GM19438 (cell line): ENCODE results near the gene SLC25A26.

Experiments
- ATAC-seq: cut with Tn5 transposase; IDR thresholded peaks from one replicate; pipeline ENCODE4 v1.9.1; 2021; ENCODE audit warnings: low read depth; ENCODE audit not compliant: unreplicated experiment

Gene SLC25A26

DNA sequence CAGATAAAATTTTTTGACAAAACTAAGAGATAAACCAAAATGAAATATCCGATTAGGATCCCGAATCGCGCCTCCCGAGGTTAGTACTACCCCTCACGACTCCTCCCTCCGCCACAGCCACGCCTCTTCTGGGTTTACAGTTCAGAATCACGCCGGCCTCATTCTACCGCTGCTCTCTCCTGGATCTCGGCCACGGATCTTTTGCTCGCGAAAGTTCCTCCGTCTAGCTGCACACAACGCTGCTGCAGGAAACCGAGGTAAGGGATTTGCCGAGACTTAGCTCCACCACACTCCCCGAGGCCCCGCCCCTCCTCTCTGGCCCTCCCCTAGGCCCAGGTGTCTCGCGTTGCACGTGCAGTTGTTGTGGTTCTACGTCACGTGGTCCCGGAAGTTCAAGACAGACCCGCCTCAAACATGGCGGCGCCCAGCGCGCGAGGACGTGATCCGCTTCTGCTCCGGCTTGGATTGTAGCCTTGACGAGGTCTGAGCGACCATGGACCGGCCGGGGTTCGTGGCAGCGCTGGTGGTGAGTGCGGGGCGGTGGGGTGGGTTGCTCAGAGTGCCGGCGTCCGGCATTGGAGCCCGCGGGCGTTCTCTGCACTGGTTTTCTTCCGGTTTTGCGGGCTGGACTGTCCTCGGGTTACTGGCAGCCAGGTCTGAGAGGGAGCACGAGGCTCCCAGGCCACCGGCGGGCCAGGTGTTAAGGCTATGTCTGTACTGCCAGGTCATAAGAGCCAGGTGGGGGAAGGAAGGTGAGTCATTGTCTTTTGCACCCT lies at the start of gene SLC25A26:
Gene SLC25A26, plus strand, starts transcription at position 400 of the 776 bp plus-strand sequence. Its CDS starts 94 bp downstream, at position 494.
- peak; percentile 99 for ATAC-seq

- ATAC-seq: no peak
Observed at GRCh38 chr3:66172394-66172793, 48.4 kb upstream of the SLC25A26 start.

DNA sequence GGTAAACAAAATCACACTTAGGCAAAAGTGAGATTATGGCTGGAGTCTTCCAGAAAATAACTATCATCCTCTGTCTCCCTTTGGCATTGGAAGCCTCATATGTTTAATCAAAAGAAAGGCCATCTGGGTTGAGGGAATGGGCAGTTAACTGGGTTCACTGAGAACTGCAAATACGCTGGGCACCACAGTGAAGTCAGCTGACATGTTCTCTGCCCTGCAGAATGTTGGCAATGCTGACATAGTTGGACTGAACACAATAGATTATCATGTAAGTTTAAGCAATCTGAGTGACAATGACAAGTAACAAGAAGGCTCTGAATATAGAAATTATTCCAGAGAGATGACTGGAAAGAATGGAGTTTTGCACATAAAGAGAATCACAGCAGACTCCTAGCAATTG lies 43.8 kb upstream of the SLC25A26 start:
- ATAC-seq: no peak

DNA sequence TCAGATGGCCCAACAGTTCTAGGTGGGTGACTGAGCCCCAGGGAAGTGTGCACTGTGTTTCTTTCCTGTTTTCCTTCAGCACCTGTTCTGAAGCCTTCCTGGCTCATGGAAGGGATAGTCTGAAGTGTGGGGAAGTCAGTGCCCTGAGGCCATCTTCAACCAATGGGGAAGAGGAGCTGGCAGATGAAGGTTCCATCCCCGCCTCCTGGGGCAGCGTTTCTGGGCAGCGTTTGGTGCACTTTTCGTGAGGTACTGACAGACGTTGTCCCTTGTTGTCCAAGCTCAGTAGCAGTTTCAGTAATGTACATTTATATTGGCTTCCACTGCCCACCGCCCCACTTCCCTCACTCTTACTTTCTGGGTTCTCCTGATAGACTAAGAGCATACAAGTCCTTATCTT lies 42.6 kb upstream of the SLC25A26 start:
- no peak for ATAC-seq

- ATAC-seq: no peak
Observed at GRCh38 chr3:66179793-66180192, 41.0 kb upstream of the SLC25A26 start.

DNA sequence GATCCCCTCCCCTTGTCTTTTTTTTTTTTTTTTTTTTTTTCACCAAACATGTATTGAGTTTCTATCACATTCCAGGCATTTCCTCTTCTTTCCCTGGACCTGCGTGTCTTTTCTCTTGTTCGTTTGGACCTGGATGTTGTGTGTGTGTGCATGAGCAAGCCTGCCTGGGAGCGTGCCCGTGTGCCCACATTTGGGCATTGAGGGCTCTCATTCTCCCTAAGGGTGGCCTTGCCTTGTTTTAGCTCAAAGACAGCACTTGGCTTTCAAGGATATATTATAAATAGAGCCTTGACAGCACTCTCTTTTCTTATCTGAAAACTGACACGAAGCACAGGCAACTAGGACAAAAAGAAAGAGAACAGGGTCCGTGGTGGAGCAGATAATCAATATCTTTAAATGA lies 39.0 kb upstream of the SLC25A26 start:
- ATAC-seq: no peak

GRCh38 chr3:66182246-66182645 lies 38.6 kb upstream of the SLC25A26 start:
- no peak for ATAC-seq

DNA sequence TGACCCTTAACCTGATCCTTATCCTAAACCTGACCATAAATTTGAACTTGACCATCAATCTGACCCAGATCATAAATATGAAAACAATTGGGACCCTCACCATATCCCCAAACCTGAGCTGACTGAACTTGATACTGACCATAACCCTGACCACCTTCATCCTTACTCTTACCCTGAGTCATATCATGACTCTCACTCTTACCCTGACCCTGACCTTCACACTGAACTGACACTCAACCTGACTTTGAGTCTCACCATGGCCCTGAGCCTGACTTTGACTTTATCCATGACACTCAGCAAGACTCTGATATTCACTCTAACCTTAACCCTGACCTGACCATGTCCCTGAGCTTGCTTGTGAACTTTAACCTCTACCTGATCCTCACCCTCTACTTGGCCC lies 34.3 kb upstream of the SLC25A26 start:
- no peak for ATAC-seq

DNA sequence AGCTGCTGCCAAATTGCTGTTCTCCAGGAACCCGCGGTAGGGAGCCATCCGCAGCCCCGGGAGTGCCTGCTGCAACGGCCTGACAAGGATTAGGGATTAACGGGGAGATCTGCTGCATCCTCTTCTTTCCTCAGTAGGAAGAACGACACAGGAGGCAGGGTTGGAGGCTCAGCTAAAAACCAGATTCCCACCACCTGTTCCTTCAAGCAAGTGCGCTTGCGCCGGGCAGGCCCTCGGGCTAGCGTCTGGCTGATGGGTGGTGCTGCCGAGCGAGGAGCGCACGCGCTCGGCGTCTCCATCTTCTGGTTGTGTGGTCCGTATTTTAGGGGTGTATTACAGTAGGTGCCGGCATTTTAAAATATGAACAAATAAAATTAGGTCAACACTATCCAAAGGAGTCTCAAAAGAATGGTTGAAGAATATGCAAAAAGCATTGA lies 25.4 kb upstream of the SLC25A26 start:
- no peak for ATAC-seq

GRCh38 chr3:66196633-66197032 lies 24.2 kb upstream of the SLC25A26 start:
- ATAC-seq: no peak

DNA sequence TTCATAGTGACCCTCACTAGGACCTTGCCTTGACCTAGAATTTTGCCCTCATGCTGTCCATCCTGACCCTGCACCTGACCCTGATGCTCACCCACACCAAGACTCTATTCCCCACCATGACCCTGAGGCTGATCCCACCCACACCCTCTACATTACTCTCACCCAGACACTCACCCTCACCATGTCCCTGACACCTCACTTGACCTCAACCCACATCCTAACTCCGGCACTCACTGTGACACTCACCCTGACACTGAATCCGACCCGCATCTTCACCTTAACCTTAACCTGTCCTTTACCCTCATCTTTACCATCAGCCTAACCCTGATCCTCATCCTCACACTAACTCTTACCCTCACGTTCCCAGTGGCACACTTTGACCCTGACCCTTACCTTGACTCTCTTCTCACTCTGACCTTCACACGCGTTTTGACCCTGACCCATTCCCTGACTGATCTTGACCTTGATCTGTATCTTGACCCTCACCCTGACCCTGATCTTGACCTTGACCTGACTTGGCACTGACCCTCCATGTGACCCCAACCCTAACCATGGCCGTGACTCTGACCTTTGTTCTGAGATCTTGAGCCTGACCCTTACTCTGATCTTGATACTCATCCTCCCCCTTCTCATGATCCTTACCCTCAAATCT lies 22.2 kb upstream of the SLC25A26 start:
- no peak for ATAC-seq

- no peak for ATAC-seq
Observed at GRCh38 chr3:66199089-66199473, 21.7 kb upstream of the SLC25A26 start.

DNA sequence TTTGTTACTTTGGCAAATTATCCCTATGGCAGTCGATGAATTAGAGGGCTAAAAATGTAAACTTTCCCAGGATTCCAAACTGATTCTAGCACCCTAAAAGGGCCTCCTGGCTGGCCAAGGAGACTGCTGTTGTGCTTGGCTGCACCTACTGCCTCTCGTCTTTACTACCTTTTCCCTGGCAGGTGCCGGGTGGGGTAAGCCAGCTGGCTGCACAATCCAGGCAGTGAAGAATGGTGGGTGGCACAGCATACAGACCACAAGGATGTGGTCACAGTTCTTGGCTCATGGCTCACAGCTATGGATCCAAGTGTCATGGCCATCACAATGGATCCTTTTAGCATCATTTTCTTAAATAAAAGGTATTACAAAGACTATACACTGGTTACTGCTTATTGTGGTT lies 20.7 kb upstream of the SLC25A26 start:
- ATAC-seq: no peak

- ATAC-seq: no peak
Observed at GRCh38 chr3:66200786-66201185, 20.0 kb upstream of the SLC25A26 start.

GRCh38 chr3:66203275-66203674 lies 17.5 kb upstream of the SLC25A26 start:
- ATAC-seq: no peak

- no peak for ATAC-seq
Observed at GRCh38 chr3:66206806-66207205, 14.0 kb upstream of the SLC25A26 start.

GRCh38 chr3:66208189-66208588 lies 12.6 kb upstream of the SLC25A26 start:
- no peak for ATAC-seq

DNA sequence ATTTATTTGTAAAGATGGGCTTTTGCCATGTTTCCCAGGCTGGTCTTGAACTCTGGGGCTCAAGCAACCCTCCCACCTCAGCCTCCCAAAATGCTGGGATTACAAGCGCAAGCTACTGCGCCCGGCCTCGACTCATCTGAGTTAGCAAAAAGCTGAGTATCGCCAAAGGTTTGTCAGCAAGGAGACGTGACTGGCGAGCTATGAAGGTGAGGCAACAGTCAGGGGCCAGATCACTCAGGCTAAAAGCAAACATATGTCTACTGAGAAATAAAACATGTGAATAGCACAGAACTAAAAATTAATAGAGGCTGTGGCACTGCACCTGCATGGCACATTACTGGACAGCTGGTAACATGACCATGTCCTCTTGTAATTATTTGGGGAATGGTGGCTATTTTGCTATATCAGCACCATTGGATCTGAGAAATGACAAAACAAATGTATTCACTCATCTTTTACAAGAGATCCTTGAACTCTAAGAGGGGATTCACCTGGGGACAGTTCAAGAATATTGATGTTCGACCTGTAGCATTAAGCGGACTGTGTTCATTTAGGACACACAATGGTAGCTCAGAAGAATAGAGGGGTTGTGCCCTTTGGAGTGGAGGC lies 10.0 kb upstream of the SLC25A26 start:
- ATAC-seq: no peak

GRCh38 chr3:66211779-66212178 lies 9.0 kb upstream of the SLC25A26 start:
- ATAC-seq: no peak

GRCh38 chr3:66215106-66215505 lies 5.7 kb upstream of the SLC25A26 start:
- no peak for ATAC-seq

DNA sequence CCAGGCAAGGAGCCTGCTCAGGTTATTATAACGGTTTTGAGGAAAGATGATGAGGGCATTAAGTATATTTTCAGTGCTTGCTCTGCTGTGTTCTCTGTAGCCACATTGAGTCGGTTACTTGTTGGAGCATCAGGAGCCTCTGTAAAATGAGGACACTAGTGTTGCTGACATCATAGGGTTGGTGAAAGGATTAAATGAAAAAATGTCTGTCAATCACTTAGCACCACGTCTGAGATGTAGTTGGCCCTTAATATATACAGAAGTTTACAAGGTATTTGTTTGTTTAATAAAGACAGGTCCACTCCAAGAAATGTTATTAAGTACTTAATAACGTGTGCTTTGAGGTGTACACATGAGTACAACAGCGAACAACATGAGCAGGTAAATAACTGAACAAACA lies 735 bp upstream of the SLC25A26 start:
- ATAC-seq: no peak

DNA sequence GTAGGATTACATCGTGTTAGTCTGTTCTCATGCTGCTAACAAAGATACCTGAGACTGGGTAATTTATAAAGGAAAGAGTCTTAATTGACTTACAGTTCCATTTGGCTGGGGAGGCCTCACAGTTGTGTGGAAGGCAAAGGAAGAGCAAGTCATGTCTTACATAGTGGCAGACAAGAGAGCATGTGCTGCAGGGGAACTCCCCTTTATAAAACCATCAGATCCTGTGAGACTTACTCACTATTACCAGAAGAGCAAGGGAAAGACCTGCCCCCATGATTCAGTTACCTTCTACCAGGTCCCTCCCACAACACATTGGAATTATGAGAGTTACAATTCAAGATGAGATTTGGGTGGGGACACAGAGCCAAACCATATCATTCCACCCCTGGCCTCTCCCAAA lies 3.4 kb downstream of the SLC25A26 start:
- no peak for ATAC-seq
